Globus pallidus (tissue), 1 donor: Measurements from ENCODE around the gene GGTLC2.
"Not testable (repeated sequence)": the region's sequence is repeated elsewhere in the genome, so short reads cannot be mapped to it uniquely, and the experiment has no call there.

Experiments used
- DNase-seq: peaks from one replicate; pipeline ENCODE4 v3.0.0-alpha.2; 2015; ENCODE audit warnings: low spot score

GGTLC2 gene

DNA sequence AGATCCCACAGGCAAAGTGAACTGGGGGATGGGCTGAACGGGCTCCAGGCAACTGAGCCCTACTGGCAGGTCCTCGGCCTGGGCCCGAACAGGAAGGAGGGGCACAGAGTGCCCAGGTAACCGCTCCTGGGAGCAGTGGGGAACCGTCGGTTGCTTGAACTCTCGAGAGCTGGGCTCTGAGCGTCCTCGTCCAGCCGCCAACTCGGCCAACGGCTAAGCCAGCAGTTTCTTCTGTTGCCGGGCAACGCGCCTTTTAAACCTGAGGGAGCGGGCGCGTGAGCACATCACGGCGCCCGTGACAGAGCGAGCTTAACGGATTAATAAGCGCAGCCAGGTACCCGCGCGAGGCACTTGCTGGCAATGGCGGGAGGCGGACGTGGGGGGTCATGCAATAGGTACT lies at the start of gene GGTLC2:
TSS of gene GGTLC2 (plus strand) at position 301 of the 400 bp plus-strand sequence. CDS start 1,732 bp downstream, outside the sequence.
- DNase-seq = not testable (repeated sequence)

DNA sequence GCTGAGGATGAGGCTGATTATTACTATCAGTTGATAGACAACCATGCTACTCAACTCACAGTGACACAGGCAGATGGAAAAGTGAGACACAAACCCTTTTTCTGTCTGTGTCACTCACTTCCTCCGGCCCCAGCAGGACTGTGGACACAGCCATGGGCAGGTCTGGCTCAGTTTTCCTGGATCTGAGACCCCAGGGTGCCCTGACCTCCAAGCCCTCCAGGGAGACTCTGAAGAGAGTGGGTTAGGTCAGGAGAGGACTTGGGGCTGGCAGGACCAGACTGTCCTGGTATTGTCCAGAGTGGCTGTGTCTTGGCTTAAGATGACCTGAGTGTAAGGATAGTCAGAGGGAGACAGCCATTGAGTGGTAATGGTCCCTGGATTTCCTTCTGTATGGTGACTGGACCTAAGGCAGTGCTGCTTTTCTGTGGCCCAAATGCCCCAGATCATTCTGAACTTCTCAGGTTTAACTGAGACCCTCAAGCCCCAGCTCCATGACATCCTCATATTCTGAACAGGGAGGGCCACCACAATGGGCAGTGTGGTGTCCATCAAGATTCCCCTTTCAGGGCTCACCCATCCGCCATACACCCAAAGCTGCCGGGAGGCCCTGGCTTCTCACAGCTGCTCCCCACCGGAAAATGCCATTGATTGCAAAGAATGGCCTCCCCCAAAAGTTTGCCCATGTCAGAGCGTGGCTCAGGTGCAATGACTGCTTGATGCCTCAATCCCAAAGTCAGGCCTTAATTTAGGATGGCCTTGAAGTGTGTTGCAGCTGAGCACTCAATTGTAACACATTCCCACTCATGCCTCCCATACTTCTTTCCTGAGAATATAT lies 49.2 kb upstream of the GGTLC2 start:
- DNase-seq = no peak

GRCh38 chr22:22598144-22598543 lies 46.3 kb upstream of the GGTLC2 start:
- no peak for DNase-seq

DNA sequence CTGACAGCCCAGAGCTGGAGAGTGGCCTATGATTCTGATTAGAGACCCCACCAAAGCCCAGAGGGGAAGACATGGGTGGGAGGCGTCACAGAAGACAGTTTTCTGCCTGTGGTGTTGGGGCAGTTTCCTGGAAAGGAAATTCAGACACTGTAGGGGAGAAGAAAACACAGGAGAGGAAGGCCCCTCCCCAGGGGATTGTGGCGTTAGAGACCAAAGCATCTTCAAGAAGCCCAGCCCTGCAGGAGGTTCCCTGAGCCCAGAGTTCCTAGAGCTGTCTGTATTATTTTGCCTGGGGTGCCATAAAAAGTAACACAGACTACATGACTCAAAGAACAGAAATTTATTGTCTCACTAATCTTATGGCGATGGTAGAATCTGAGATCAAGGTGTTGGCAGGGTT lies 45.2 kb upstream of the GGTLC2 start:
- DNase-seq = no peak

- no peak for DNase-seq
These were observed 43.7 kb upstream of the GGTLC2 start for GRCh38 chr22:22600531-22601261.

GRCh38 chr22:22603470-22603947 lies 40.9 kb upstream of the GGTLC2 start:
- DNase-seq = no peak

GRCh38 chr22:22604326-22605073 lies 39.9 kb upstream of the GGTLC2 start:
- DNase-seq = no peak

- no peak for DNase-seq
These were observed 39.4 kb upstream of the GGTLC2 start for GRCh38 chr22:22605074-22605404.

DNA sequence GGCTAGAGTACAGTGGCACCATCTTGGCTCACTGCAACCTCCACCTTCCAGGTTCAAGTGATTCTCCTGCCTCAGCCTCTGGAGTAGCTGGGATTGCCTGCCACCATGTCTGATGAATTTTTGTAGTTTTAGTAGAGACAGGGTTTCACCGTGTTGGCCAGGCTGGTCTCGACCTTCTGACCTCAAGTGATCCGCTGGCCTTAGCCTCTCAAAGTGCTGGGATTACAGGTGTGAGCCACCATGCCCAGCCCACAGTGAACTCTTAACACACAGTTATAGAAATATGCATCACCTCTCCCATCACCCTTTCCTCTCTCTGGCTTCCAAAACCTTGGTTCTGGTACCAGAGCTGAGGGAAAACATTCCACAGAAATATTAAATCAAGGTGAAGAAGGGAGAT lies 36.4 kb upstream of the GGTLC2 start:
- not testable (repeated sequence) for DNase-seq

DNA sequence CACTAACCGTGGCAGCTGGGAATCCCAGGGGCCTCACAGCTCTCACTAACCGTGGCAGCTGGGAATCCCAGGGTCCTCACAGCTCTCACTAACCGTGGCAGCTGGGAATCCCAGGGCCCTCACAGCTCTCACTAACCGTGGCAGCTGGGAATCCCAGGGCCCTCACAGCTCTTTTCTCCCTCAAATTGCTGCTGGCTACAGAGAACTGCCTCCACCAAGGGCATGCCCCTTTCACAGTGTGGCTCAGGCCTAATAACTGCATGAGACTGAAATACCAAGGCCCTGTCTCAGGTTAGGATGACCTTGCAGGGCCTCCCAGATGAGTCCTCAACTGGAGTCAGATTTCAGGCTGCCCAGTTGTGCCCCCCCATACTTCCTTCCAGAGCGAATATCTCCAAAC lies 35.1 kb upstream of the GGTLC2 start:
- no peak for DNase-seq

GRCh38 chr22:22612516-22612915 lies 31.9 kb upstream of the GGTLC2 start:
- no peak for DNase-seq

DNA sequence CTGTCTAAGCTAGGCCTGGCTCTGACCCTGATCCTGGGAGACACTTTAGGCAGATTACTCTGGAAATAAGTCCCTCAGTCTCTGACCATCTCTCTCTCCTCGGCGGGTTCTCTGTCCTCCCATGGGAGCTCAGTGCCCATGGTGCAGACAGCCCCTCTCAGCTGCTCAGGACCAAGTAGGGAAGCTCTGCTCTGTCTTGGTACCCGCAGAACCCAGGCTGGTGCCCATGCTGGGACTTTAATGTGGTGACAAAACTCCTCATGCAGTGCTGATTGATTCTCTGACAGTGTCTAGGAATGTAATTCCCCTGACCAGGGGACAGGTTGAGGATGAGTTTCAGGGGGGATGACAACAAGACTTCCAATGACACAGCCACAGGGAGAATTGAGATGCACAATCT lies 30.3 kb upstream of the GGTLC2 start:
- DNase-seq = no peak

DNA sequence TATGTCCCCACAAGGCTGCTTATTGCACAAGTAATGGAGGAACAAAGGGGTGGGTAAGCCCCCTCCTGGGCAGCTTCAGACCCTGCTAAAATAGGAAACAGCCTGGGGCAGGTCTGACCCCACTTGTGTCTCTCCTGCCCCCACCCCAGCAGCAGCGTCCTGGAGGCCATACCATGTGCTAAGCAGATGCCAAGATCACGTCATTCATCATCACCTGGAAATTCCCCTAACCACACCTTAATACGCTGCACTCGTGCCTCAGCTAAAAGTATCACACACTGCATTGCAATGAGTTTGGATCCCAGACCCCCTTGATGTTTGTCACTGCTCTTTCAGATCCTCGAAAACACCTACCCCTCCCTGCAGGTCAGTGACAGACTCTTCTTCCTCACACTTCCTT lies 27.8 kb upstream of the GGTLC2 start:
- DNase-seq = no peak

- no peak for DNase-seq
These were observed 26.0 kb upstream of the GGTLC2 start for GRCh38 chr22:22618448-22618847.

DNA sequence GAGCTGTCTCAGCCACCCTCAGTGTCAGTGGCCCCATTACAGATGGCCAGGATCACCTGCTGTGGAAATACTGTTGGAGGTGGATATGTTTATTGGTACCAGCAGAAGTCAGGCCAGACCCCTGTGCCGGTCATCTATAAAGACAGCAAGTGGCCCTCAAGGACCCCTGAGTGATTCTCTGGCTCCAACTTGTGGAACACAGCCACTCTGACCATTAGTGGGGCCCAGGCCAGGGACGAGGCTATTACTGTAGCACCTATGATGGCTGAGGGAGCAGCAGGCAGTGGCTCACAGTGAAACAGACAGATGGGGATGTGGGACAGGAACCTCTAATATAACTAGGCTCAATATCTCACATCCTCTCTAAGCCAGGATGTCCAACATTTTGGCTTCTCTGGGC lies 25.5 kb upstream of the GGTLC2 start:
- DNase-seq = no peak

DNA sequence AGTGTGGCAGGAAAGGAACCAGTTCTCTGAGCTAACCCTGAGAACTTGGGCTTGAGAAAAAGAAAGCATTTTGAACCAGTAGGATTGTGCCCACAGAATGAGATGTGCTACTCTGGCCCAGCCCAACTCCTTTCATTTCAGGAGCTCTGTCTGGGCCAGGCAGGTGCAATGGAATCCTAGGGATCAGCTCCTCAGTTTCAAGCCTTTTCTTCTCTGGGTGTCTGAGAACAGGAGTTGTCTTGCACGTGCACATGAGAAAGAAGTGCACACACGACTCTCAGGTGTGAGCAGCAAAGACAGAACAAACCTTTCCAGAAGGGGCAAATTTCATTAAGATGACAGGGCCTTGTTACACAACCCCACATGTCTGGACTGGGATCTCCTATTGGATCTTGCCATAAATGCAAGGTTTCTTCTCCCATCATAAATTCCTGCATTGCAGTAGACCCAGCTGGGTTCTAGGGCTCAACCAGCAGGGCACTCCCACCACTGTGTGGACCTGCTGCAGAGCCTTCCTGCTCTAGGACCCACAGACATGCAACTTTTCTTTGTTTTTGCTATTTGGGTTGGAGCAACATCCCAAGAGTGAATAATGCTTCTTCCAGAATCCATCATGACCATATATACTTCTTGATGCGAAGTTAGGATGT lies 24.5 kb upstream of the GGTLC2 start:
- DNase-seq = no peak

GRCh38 chr22:22628546-22629495 lies 15.6 kb upstream of the GGTLC2 start:
- DNase-seq = not testable (repeated sequence)

- not testable (repeated sequence) for DNase-seq
These were observed 13.2 kb upstream of the GGTLC2 start for GRCh38 chr22:22631223-22631652.

DNA sequence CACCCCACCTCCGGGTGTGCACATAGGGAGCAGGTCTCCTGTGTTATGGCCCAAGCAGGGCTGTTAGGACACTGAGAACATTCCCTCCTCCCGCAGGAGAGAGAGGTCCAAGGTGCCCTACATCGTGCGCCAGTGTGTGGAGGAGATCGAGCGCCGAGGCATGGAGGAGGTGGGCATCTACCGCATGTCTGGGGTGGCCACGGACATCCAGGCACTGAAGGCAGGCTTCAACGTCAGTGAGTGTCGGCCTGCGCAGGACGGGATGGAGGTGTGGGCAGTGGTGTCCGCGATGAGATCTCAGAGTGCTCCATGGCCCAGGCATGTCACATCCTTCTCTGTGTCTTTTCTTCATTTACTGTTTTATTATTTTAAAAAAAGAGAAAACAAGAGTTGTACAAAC lies 12.2 kb upstream of the GGTLC2 start:
- not testable (repeated sequence) for DNase-seq

DNA sequence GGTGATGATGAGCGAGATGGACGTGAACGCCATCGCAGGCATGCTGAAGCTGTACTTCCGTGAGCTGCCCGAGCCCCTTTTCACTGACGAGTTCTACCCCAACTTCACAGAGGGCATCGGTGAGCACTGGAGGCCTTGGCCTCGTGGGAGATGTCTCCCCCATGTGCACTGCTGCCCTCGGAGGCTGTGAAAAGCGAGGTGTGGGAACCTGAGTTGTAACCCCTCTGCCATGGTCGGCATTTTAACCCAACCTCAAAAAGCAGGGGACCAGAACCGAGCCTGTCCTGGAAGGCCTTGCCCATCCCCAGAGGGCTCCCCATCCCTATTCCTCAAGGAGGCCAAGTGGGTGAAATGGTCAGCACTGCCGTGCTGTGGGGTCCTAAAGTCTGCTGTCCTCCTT lies 10.9 kb upstream of the GGTLC2 start:
- not testable (repeated sequence) for DNase-seq

- not testable (repeated sequence) for DNase-seq
These were observed 8.2 kb upstream of the GGTLC2 start for GRCh38 chr22:22636260-22636659.
